ENCODE data around the gene RCN1.

RCN1 gene

DNA sequence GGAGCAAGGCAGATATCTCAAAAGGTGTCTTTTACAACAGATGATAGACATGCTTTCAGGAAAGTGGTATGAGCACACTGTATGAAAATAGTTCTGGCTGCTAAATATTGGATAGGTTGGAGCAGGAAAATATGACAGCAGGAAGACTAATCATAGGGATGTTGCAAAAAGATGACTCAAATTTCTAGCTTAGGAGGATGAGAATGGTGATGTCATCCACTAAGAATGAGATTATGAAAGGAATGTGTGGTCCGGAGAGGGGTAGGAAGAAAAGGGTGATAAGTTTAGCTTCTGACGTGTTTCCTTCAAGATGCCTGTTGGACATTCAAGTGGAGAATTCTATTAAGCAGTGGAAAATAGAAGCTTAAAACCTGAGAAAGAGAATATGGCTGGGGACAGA, 46.4 kb downstream of the RCN1 start:
- TF ChIP-seq, protein P1, sequence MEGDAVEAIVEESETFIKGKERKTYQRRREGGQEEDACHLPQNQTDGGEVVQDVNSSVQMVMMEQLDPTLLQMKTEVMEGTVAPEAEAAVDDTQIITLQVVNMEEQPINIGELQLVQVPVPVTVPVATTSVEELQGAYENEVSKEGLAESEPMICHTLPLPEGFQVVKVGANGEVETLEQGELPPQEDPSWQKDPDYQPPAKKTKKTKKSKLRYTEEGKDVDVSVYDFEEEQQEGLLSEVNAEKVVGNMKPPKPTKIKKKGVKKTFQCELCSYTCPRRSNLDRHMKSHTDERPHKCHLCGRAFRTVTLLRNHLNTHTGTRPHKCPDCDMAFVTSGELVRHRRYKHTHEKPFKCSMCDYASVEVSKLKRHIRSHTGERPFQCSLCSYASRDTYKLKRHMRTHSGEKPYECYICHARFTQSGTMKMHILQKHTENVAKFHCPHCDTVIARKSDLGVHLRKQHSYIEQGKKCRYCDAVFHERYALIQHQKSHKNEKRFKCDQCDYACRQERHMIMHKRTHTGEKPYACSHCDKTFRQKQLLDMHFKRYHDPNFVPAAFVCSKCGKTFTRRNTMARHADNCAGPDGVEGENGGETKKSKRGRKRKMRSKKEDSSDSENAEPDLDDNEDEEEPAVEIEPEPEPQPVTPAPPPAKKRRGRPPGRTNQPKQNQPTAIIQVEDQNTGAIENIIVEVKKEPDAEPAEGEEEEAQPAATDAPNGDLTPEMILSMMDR (IDR thresholded peaks at IDR 0.05; ENCODE audit: low read depth, low read length, missing control alignments) = no peak
- peak; percentile 76 for DNase-seq (ENCODE audit: low read depth)
- in situ Hi-C loops (cut with HindIII; ENCODE audit: low sequenced_read_pairs) = no loop called here
- no peak overlapping the region for H3K4me3 ChIP-seq (ENCODE audit: low read depth, low read length)

DNA sequence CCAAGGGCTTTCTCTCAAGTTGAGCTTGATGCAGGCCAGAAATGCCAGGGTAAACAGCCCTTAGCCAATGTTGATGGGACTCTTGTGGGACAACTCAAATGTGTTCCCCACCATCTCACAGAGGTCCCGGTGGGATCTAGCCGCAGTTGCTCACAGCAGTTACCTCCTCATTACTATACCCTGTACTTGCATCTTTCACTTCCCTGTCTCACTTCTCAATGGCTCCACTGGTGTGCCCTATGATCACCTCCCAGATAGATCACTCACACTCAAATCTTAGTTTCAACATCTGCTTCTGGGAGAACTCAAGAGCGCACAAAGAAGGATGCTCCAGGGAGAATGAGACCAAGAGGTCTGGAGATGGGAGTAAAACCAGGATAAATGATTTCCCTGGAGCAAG, 47.0 kb downstream of the RCN1 start:
- in situ Hi-C loops (cut with HindIII; ENCODE audit: low sequenced_read_pairs) = no loop called here
- TF ChIP-seq, protein P1 (IDR thresholded peaks at IDR 0.05; ENCODE audit: low read depth, low read length, missing control alignments) = no peak

DNA sequence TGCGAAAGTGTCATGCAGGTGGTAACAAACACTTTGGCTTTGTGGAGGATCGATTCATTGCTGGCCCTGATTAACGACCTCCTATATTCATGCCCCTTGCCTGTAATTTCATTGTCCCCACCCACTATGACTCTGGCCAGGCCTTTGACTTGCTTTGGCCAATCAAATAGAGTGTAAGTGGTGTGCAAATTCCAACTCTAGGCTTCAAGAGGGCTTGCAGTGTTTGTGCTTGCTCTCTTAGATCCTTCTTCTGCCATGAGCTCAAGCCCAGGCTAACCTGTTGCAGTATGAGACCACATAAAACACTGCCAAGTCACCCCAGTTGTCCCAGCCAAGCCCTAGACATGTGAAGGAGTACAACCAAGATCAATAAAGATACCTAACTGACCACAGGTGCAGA, 48.0 kb downstream of the RCN1 start:
- H3K4me3 ChIP-seq (ENCODE audit: low read depth, low read length) = no peak overlapping the region
- no peak for DNase-seq (ENCODE audit: low read depth)
- TF ChIP-seq, protein P1 (IDR thresholded peaks at IDR 0.05; ENCODE audit: low read depth, low read length, missing control alignments) = no peak
- in situ Hi-C loops (cut with HindIII; ENCODE audit: low sequenced_read_pairs) = no loop called here

More for the DNA sequence above, 47.0 kb downstream of the RCN1 start:
- no peak overlapping the region for H3K4me3 ChIP-seq (ENCODE audit: low read depth, low read length)
- no peak for DNase-seq (ENCODE audit: low read depth)

DNA sequence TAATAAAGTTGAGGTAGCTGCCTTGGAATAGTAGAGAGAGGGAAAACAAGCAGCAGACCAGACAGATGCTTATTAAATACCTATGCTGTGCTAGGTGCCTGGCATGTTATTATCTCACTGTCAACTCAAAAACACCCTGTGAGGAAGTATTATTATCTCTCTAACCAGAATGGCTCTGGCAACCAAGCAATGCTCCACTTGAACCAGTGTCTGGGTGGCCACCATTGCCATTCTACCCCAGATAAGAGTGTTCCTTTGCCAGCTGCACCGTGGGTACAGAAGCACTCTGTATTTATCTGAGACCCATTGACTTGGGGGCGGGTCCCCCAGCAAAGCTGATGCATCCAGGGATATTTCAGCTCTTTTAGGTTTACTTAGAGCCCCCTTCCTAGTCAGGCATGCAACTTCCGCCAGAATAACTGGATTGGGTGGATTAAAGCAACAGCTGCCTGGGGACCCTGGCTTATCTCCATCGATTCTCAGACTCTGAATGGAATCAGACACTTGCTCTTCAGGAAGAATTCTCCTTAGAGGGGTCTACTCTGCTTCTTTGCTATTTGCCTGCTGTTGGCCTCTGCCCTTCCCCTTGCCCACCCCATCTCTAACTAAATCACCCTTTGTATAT, 49.1 kb downstream of the RCN1 start:
- no peak overlapping the region for H3K4me3 ChIP-seq (ENCODE audit: low read depth, low read length)
- in situ Hi-C loops (cut with HindIII; ENCODE audit: low sequenced_read_pairs) = no loop called here
- no peak for DNase-seq (ENCODE audit: low read depth)
- TF ChIP-seq, protein P1 (IDR thresholded peaks at IDR 0.05; ENCODE audit: low read depth, low read length, missing control alignments) = no peak

DNA sequence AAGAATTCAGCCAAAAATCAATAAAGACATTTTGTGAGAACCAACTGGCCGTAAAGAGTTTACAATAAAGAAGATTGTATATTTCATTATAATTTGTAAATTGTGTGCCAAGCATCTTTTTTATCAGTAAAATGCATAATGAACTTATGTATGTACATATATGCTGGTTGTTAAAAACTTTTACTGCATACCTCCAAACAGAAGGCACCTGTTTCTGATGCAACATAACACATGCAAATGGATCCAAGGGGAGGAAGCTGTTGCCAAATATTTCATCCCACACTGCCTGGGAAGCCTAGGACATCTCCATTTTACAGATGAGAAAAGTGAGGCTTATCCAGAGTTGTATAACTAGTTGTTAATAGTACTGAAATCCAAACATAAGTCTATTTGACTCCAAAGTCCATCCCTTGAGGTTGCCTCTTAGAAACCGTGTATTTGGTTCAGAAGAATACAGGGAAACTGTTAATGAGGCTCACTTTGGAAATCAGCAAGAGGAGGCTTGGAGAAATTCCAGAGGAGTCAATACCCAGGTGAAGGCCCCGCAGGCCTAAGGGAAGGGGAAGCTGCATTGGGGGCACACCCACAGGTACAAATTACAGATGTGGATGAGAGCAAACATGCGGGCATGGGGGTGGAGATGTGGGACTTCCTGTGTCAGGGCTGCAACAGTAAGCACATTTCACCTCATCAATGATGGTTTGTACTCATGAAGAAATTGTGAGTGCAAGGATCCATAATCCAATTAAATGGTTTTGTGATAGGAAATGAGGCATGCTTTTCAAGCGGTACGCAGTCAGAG, 51.1 kb downstream of the RCN1 start:
- TF ChIP-seq, protein P1 (IDR thresholded peaks at IDR 0.05; ENCODE audit: low read depth, low read length, missing control alignments) = no peak
- in situ Hi-C loops (cut with HindIII; ENCODE audit: low sequenced_read_pairs) = no loop called here
- DNase-seq (ENCODE audit: low read depth) = no peak
- H3K4me3 ChIP-seq (ENCODE audit: low read depth, low read length) = no peak overlapping the region

DNA sequence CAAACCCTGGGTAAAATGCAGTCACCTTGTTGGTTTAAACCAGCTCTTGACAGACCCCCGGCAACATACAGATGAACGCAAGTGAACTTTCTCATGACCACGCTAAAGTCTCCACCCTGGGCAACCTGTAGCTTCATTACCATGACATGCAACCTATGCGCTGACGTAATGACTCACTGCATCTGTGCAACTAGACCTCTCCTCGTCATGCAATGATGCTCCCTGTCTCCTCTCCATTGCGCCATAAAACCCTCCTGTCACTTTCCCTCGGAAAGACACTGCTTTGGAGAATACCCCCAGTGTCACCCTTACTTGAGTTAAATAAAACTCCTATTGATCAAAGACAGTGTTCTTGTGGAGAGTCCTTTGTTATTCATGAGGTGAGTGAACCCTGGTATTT, 52.5 kb downstream of the RCN1 start:
- DNase-seq (ENCODE audit: low read depth) = no peak
- TF ChIP-seq, protein P1 (IDR thresholded peaks at IDR 0.05; ENCODE audit: low read depth, low read length, missing control alignments) = no peak
- no peak overlapping the region for H3K4me3 ChIP-seq (ENCODE audit: low read depth, low read length)
- in situ Hi-C loops (cut with HindIII; ENCODE audit: low sequenced_read_pairs) = no loop called here
